GM18951 (cell line): Measurements from ENCODE around the gene PNPLA1.
"Not testable (repeated sequence)": the region's sequence is repeated elsewhere in the genome, so short reads cannot be mapped to it uniquely, and the experiment has no call there.

Experiments
- POLR2A ChIP-seq: IDR thresholded peaks from 4 replicates; pipeline ENCODE4 v1.6.1; 2011; ENCODE audit warnings: mild to moderate bottlenecking; ENCODE audit not compliant: insufficient read length, insufficient read depth; ENCODE audit errors: extremely low read depth
- in situ Hi-C: fragments of 300-500 bp; cut with MboI; formaldehyde crosslinking; loops from one replicate; pipeline ENCODE4 v1.12.0; 2022; ENCODE audit warnings: low sequenced_read_pairs, mixed read lengths, inconsistent platforms; ENCODE audit not compliant: unreplicated experiment

Gene PNPLA1

DNA sequence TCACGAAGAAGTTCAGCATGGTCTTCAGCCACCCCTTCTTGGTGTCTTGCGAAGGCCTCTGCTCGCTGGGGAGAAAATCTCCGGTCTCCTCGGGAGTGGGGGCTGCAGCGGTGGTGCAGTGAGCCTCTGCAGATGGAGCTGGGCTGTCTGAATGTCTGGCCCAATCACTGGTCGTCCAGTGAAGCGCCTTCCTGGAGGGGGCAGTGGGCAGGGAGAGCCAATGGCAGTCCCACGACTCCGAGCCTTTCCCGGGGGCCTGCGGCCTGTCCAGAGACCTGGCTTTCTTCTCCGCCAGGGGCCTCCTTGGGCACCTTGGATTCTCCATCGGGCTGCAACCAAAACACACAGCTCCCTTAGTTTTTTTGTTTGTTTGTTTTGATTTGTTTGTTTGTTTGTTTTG is 60.5 kb downstream of the PNPLA1 start:
- in situ Hi-C loops, result no loop called here
- no peak for TF ChIP-seq POLR2A

DNA sequence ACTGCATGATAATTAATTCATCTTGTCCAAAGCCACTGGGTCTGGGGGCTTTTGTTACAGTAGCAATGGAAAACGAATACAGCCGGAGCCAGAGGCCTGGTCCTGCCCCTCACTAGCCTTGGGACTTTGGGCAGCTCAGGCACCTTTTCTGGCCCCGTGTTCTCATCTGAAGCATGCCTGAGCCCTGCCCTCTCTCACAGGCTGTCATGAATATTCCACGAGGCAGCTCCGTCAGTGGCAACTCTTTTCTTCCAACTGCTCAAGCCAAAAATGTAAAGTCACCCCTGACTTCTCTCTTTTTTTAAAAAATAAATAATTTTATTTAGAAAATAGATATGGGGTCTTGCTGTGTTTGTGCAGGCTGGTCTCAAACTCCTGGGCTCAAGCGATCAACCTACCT is 61.5 kb downstream of the PNPLA1 start:
- in situ Hi-C loops, result no loop called here
- TF ChIP-seq POLR2A, result no peak

DNA sequence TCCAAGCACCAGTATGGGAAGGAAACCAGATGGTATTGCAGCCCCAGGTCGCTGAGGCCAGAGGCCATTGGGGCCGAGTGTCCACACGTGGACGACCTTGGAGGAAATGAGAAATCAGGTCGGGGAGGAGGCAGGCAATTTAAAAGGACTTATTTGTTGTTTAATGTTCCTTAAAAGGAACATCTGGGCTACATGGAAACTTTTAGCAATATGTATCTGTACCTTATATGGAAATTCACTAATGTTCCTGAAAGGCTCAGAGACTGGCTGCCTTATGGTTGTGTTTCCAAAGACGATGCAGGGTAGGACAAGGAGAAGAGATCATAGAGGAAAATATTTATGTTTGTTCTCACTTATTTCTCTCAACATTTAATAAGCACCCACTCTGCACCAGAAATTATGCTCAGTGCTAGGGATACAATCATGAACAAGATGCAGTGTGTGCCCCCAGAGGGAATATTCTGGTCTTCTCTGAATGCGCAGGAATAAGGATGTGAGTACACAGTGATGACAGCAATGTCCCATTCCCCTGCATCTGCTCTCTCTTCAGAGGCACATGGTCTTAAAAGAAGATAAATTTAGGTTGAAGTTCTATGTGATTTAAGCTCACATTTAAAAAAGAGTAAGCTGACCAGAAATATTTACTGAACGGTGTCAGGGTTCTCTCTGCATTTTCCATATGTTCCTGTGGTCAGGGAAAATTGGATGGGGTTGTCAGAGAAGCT is 63.5 kb downstream of the PNPLA1 start:
- TF ChIP-seq POLR2A, result no peak
- in situ Hi-C loops, result no loop called here

DNA sequence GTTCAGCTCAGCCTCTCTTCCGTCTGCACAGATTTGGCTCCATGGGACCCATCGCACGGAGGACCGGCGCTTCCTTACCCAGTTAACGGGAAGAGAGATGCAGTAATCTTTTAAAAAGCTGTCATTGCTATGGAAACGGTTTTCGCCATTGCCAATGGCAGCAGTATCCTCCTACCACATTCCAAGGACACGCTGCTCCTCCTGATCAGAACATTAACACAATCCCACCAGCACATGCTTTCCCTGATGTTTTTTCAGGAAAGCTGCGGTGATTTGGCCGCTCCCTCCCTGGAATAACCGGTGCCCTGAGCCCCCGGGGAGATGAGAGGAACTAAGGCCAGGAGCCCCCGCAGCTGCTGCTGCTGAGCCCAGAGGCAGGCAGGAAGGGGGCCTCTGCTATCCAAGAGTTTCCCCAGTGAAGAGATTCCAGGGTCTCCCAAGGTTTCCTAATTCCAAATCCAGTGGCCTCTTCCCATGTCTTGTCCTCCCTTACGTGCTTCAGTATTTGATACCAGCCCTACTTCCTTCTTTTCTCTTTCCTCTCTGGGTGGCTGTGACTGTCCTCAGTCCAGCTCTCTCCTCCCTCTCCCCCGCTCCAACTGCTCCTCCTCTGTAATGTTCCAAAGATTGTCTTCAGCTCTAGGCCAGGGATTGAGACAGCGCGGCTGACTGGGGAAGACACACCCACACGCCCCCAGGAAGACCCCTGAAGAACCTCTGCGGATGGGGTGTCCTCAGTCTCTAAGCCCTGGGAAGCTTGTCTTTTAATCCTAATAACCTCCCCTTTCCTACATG is 64.3 kb downstream of the PNPLA1 start:
- in situ Hi-C loops, result no loop called here
- no peak for TF ChIP-seq POLR2A

DNA sequence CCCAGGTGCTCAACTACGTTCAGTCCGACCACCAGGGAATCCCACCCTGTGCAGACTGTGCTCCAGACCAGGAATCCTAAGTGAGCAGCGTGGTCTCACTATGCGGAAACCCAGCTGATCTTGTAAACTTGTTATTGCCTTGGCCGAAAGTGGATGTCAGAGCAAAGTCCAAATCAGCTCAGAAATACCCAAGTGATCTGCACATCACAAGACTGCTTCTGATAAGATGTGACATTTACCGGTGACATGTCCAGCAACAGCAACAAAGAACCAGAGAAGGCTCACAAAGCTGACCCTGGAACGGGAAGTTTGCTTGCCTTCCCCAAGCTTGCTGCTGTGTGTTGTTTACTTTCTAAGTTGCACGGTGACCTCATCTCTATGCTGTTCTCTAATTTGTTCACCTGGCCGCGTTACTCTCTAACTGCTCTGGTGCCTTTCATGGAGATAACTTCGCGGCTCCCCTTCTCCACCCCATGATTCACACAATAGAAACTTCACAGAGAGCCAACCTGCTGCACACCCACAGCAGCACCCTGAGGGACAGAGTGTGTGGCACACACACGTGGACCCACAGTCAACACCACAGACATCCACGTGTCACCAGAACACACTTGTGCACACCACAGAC is 65.1 kb downstream of the PNPLA1 start:
- TF ChIP-seq POLR2A, result no peak

DNA sequence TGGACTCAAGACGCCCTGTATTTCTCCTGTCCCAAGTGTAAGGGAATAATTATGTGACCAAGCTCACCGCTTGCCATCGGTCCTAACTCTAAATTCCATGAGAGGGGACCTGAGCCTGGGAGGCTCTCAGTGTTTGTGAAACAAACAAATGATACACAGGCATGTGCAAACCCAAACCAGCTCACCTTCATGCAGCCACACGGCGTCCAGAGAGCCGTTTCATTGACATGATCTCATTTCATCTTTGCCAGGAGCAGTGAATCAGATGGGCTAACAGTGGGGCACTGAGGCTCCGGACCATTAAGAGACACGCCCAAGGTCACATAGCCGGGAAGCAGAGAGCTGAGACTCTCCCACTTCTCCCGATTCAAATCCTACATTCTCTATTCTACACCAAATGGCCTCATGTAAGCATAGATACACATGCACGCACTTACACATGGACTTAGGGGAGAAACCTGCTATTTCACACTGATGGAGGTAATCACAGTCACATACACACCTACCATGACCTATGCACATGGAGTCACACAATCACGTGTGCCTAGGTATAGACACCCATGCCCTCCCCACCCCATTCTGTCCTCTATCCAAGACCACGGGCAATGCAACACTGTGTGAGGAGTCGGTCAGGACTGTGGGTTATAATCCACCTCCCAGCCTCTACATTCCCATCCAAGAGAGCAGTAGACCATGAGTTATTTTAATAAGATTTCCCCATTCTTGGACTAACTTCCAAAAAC is 65.8 kb downstream of the PNPLA1 start:
- in situ Hi-C loops, result no loop called here
- TF ChIP-seq POLR2A, result no peak

More for the DNA sequence above, 65.1 kb downstream of the PNPLA1 start:
- in situ Hi-C loops, result no loop called here

DNA sequence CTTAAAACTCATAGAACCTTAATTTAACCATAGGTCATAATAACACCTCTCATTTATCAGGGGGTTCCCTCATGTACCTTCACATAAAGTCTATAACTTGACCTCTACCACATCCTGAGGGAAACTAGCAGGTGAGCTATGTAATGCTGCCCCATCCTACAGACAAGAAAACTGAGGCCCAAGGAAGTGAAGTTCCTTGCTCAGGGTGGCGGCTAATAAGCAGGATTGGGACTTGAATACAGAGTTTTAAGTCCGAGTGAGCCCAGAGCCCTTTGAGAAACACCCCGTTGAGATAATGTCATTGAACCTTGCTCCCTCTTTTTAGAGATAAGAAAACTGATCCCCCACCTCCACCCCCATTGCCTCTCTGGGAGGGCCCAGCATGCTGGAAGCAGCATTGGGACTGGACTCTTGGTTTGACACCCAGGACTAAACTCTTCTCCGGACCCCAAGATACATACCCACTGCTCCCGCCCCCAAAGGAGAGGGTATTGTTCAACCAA is 66.4 kb downstream of the PNPLA1 start:
- TF ChIP-seq POLR2A, result no peak
- in situ Hi-C loops, result no loop called here

DNA sequence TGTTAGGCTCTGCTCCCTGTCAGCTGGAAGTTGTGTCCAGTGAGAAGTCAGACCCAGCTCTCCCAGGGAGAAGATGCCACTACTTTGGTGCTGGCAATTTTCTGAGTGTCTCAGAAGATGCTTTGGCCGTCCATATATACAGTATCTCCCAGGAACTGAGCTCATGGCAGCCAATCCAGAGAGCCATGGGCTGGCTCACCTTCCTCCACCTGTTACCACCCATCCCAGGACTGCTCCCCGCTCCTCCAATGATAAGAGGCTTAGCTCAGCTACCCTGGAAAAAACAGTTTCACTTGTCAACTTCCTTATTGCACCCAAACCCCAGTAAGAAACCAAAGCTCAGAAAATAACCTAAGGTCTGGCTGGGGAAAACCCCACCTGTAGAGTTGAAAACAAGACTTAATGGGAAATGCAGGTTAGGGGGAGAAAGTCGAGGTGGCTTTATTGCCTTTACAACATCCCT is 67.0 kb downstream of the PNPLA1 start, which contains the start of gene BNIP5:
Gene BNIP5 (minus strand): TSS at position 110 of the 463 bp plus-strand sequence. CDS start 6,198 bp downstream, outside the sequence.
- TF ChIP-seq POLR2A, result no peak
- in situ Hi-C loops, result no loop called here

DNA sequence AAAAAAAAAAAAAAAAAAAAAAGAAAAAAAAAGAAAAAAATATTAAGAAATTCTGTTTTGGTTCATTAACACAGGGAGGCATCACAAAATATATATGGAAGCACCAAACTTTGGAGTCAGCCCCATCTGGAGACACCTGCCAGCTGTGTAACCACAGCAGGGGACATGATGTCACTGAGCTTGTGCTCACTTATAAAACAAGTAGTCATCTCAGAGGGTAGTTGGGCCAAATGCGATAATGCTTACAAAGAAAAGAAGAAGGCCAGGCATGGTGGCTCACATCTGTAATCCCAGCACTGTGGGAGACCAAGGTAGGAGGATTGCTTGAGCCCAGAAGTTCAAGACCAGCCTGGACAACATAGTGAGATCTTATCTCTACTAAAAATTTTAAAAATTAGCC is 68.0 kb downstream of the PNPLA1 start:
- no peak for TF ChIP-seq POLR2A
- in situ Hi-C loops, result no loop called here

DNA sequence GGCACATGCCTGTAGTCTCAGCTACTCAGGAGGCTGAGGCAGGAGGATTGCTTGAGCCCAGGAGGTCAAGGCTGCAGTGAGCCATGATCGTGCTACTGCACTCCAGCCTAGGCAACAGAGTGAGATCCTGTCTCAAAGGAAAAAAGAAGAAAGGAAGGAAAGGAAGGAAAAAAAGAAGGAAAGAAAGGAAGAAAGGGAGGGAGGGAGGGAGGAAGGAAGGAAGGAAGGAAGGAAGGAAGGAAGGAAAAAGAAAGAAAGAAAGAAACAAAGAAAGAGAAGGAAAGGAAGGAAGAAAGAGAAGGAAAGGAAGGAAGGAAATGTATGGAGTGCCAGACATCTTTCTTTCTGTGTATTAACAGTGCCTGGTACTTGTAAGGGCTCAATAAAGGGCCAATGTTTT is 68.4 kb downstream of the PNPLA1 start:
- in situ Hi-C loops, result not testable (repeated sequence)

DNA sequence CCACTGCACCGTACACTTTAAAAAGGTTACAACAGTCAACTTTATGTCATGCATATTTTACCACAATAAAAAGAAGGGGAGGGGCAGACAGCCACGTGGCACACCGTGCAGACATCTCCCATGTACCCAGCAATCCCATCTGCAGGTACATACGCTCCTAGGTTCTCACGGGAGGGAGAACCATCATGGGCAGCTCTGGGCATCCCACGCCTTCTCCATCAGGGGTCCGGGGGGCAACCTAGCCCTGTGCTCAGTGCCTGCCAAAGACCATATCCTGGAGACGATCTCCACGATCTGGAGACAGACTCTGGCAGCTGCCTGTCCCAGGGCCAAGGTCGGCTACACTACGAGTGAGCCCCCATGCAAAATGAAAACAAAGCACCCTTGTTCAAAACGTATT is 69.3 kb downstream of the PNPLA1 start:
- TF ChIP-seq POLR2A, result no peak
- in situ Hi-C loops, result no loop called here

DNA sequence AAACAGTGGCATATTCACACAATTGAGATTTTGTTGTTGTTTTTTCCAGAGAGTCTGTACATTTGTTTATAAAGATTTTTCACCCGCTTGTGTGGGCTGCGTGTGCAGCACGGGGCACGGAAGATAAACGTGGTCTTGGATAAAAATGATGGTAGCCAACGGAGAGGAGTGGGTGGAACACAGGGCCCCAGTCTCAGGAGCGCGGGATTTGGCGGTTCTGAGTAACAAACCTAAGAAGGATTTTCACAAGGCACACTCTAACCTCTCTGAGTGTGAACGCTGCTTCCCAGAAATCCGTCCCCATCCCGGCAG is 70.4 kb downstream of the PNPLA1 start:
- TF ChIP-seq POLR2A, result no peak
- in situ Hi-C loops, result no loop called here
